Urothelium cell line (cell line): Measurements from ENCODE around the gene SMIM11.
"Not testable (repeated sequence)": the region's sequence is repeated elsewhere in the genome, so short reads cannot be mapped to it uniquely, and the experiment has no call there.

ENCODE experiments used
- DNase-seq: peaks from one replicate; pipeline ENCODE4 v3.0.0; 2011; ENCODE audit warnings: low spot score, mixed read lengths
- FAIRE-seq: peaks from 2 replicates; lab custom pipeline; 2011; peaks lifted over from hg19 to GRCh38; lab: Jason Lieb, UNC

Gene SMIM11

GRCh38 chr21:34406102-34406501, 30.8 kb downstream of the SMIM11 start:
- FAIRE-seq, DNase-seq: not testable (repeated sequence)

GRCh38 chr21:34406676-34407075, 31.4 kb downstream of the SMIM11 start:
- not testable (repeated sequence) for FAIRE-seq

GRCh38 chr21:34407294-34407693, 32.0 kb downstream of the SMIM11 start:
- DNase-seq, FAIRE-seq: not testable (repeated sequence)

More at GRCh38 chr21:34406676-34407075, 31.4 kb downstream of the SMIM11 start:
- not testable (repeated sequence) for DNase-seq

GRCh38 chr21:34417448-34418077, 42.3 kb downstream of the SMIM11 start:
- not testable (repeated sequence) for DNase-seq, FAIRE-seq

- DNase-seq, FAIRE-seq: not testable (repeated sequence)
These were observed 48.5 kb downstream of the SMIM11 start, which contains the start of gene SMIM34 for GRCh38 chr21:34423805-34424204. Gene SMIM34, minus strand, starts transcription at chr21:34423951. Its CDS starts 112 bp downstream, at chr21:34423839.

GRCh38 chr21:34427339-34427738, 52.0 kb downstream of the SMIM11 start:
- FAIRE-seq, DNase-seq: not testable (repeated sequence)

GRCh38 chr21:34428441-34428840, 53.1 kb downstream of the SMIM11 start:
- not testable (repeated sequence) for FAIRE-seq

GRCh38 chr21:34429710-34430109, 54.4 kb downstream of the SMIM11 start:
- not testable (repeated sequence) for FAIRE-seq, DNase-seq

More at GRCh38 chr21:34428441-34428840, 53.1 kb downstream of the SMIM11 start:
- not testable (repeated sequence) for DNase-seq
